Mammary epithelial cell (primary cell): ENCODE measurements around the gene ALDH5A1.

Experiments
- EZH2 ChIP-seq: IDR thresholded peaks from 2 replicates; pipeline ENCODE4 v1.6.1; 2012; ENCODE audit warnings: low read length, inconsistent platforms, borderline replicate concordance
- TF ChIP-seq, protein P1 (sequence below), 2 donors: IDR thresholded peaks in 1 of 2; conservative IDR thresholded peaks in 1 of 2; 2 replicates each; pipeline ENCODE4 v1.5.1; 2011 to 2012; ENCODE audit warnings: inconsistent platforms in 2 of 2, low read length in 2 of 2, mild to moderate bottlenecking in 2 of 2, control low read depth in 1 of 2, low read depth in 1 of 2; ENCODE audit not compliant: insufficient read depth in 1 of 2; ENCODE audit errors: extremely low read depth in 1 of 2

GRCh38 chr6:24566020-24566767 is 71.4 kb downstream of the ALDH5A1 start:
- TF ChIP-seq, protein P1, sequence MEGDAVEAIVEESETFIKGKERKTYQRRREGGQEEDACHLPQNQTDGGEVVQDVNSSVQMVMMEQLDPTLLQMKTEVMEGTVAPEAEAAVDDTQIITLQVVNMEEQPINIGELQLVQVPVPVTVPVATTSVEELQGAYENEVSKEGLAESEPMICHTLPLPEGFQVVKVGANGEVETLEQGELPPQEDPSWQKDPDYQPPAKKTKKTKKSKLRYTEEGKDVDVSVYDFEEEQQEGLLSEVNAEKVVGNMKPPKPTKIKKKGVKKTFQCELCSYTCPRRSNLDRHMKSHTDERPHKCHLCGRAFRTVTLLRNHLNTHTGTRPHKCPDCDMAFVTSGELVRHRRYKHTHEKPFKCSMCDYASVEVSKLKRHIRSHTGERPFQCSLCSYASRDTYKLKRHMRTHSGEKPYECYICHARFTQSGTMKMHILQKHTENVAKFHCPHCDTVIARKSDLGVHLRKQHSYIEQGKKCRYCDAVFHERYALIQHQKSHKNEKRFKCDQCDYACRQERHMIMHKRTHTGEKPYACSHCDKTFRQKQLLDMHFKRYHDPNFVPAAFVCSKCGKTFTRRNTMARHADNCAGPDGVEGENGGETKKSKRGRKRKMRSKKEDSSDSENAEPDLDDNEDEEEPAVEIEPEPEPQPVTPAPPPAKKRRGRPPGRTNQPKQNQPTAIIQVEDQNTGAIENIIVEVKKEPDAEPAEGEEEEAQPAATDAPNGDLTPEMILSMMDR (conservative IDR thresholded peaks at IDR 0.05 in 1 of 2, IDR thresholded peaks at IDR 0.05 in 1 of 2; ENCODE audit: extremely low read depth in 1 of 2, insufficient read depth in 1 of 2, low read depth in 1 of 2, low read length in 2 of 2): no peak
- no peak for TF ChIP-seq EZH2
